GM10266 (cell line): ENCODE data around the gene VAPA.

Source experiments
- DNase-seq: peaks from one replicate; pipeline ENCODE4 v3.0.0; 2012; ENCODE audit errors: extremely low spot score
- CTCF ChIP-seq: IDR thresholded peaks from 2 replicates; pipeline ENCODE4 v1.5.1; 2012; ENCODE audit warnings: mild to moderate bottlenecking, low read depth; ENCODE audit not compliant: control insufficient read depth, insufficient read depth; ENCODE audit errors: missing control alignments

Gene VAPA

GRCh38 chr18:9991011-9992000 lies 77.5 kb downstream of the VAPA start:
- TF ChIP-seq CTCF = no peak
- no peak for DNase-seq

DNA sequence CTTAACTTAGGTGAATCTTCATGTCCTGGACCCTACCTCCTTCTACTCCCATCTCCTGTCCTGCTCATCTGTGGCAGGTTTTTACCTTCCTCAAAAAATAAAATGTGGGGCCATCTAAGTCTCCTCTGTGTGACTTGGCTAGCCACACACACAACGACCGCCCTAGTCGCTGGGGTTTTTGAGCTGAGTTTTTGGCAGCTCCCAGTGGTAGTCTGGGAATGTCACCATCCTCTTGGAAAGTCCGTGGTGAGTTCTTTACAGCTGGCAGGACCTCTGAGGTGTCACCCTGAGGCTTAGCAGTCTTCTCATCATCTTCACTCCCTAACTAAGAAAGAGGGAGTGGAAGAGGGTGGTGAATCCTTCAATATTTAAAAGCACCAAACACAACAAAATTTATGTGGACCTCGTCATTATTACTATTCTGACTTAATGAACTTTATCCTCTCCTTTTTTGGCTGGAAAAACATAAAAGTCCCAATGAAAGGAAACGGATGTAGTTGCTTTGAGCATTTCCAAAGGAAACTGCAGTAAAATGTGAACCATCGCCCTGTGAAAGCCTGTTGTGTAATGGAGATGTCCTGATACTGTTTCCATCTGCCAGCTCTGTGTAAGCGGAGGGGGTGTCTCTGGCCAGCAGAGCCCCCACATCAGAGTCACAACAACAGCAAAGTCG lies 78.6 kb downstream of the VAPA start:
- no peak for DNase-seq
- no peak for TF ChIP-seq CTCF

- TF ChIP-seq CTCF = no peak
These were observed 79.2 kb downstream of the VAPA start for GRCh38 chr18:9992973-9993520.

GRCh38 chr18:9993521-9994025 lies 79.8 kb downstream of the VAPA start:
- DNase-seq = no peak
- TF ChIP-seq CTCF = no peak

More at GRCh38 chr18:9992973-9993520, 79.2 kb downstream of the VAPA start:
- no peak for DNase-seq

- no peak for DNase-seq
These were observed 80.3 kb downstream of the VAPA start for GRCh38 chr18:9994026-9994570.

DNA sequence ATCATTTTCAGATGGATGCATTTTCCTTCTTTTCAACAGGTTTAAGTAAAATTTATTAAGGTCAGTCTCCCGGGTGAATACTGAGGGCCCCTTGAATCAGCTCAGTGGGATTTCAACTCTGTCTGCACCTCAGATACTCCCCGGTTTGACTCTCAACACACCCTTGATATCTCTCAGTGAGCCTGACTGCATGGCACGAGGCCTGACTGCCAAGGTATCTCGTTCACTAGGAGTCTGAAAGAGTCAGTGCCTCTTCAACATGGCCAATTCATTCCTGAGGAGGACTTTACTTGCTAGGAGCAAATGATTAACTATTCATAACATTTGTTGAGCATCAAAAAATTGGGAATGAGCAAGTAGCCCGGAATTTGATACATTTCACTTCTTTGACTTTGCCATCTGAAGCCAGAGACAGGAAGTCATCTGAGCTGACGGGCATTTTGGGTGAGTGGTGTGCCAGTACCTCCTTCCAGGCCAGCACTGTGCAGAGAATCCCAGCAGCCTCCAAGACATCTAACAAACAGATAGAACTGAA lies 81.0 kb downstream of the VAPA start:
- TF ChIP-seq CTCF = no peak
- no peak for DNase-seq

More at GRCh38 chr18:9994026-9994570, 80.3 kb downstream of the VAPA start:
- no peak for TF ChIP-seq CTCF
